CD4-positive, alpha-beta T cell treated with Interleukin-15 for 4 hours (primary cell): ENCODE data around the gene COPG2.

Experiments
- DNase-seq: peaks from one replicate; pipeline ENCODE4 v3.0.0-alpha.2; 2020; ENCODE audit warnings: low spot score

Gene COPG2

DNA sequence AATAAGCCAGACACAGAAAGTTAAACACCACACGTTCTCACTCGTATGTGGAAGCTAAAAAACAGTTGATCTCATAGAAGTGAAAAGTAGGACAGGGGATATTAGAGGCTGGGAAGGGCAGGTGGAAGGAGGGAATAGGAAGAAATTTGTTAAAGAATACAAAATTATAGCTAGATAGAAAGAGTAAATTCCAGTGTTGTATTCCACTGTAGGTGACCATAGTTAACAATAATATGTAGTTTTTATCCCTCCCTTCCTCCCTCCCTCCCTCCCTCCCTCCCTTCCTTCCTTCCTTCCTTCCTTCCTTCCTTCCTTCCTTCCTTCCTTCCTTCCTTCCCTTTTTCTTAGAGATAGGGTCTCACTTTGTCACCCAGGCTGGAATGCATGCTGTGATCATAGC lies 196.6 kb downstream of the COPG2 start:
- no peak for DNase-seq

- no peak for DNase-seq
Observed at GRCh38 chr7:130468612-130469011, 199.9 kb downstream of the COPG2 start.

- no peak for DNase-seq
Observed at GRCh38 chr7:130463553-130464434, 204.8 kb downstream of the COPG2 start.

GRCh38 chr7:130461272-130461671 lies 207.3 kb downstream of the COPG2 start:
- DNase-seq, result no peak

DNA sequence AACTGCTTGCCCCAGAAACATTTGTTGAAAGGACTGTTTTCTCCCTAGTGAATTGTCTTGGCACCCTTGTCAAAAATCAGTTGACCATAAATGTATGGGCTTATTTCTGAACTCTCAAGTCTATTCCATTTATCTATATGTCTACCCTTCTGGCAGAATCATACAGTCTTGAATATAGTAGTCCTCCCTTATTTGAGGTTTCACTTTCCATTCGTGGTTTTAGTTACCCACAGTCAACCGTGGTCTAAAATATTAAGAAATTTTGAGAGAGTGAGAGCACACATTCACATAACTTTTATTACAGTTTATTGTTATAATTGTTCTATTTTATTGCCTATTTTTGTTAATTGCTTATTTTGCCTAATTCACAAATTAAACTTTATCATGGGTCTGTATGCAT lies 210.3 kb downstream of the COPG2 start:
- DNase-seq, result no peak
